ENCODE data around the gene EGFR. TPM values are rescaled to one million over a fixed set of nuclear protein-coding genes. Genes with fewer than 3 reads are reported as not detected.

EGFR gene
- total and polyA plus RNA-seq, 5 donors from 2014 or later: not detected

- Mint-ChIP-seq H3K27me3 (peaks cover 12% of the 10 kb centered on the region), H3K4me1 (no peaks in the 10 kb centered on the region), H3K9me3 (peaks cover 0 to 6% (median 0%) of the 10 kb centered on the region in 7 donors), H3K27ac (no peak overlapping the region), H3K36me3 (no peaks in the 10 kb centered on the region), H3K4me3 (no peak overlapping the region)
- H3K36me3 ChIP-seq (ENCODE audit: control insufficient read depth, insufficient read depth, low read length): no peaks in the 10 kb centered on the region
- H3K4me1 ChIP-seq (ENCODE audit: control insufficient read depth, insufficient read depth, low read length, poor library complexity, severe bottlenecking): no peaks in the 10 kb centered on the region
- ATAC-seq (ENCODE audit: low read depth in 2 of 2): no peak
- H3K27me3 ChIP-seq (ENCODE audit: control insufficient read depth, insufficient read depth, low read length): no peaks in the 10 kb centered on the region
- H3K4me3 ChIP-seq (ENCODE audit: low read depth, low read length): no peak overlapping the region
- no peaks in the 10 kb centered on the region for H3K9me3 ChIP-seq (ENCODE audit: control insufficient read depth in 2 of 2, low read length in 2 of 2)
- no peak for DNase-seq
- H3K27ac ChIP-seq (ENCODE audit: insufficient read depth, low read length, poor library complexity, severe bottlenecking): no peak overlapping the region
Observed at GRCh38 chr7:55147101-55147500, 128.3 kb downstream of the EGFR start.

- H3K4me3 Mint-ChIP-seq: no peak overlapping the region
- H3K27ac ChIP-seq (ENCODE audit: insufficient read depth, low read length, poor library complexity, severe bottlenecking): no peak overlapping the region
- no peaks in the 10 kb centered on the region for H3K27me3 ChIP-seq (ENCODE audit: control insufficient read depth, insufficient read depth, low read length)
- H3K4me1 Mint-ChIP-seq: no peaks in the 10 kb centered on the region
- H3K27ac Mint-ChIP-seq: no peak overlapping the region
- no peaks in the 10 kb centered on the region for H3K36me3 ChIP-seq (ENCODE audit: control insufficient read depth, insufficient read depth, low read length)
- peaks cover 0 to 6% (median 0%) of the 10 kb centered on the region in 7 donors for H3K9me3 Mint-ChIP-seq
- no peak for DNase-seq
- no peaks in the 10 kb centered on the region for H3K36me3 Mint-ChIP-seq
- H3K9me3 ChIP-seq (ENCODE audit: control insufficient read depth in 2 of 2, low read length in 2 of 2): no peaks in the 10 kb centered on the region
- peaks cover 12% of the 10 kb centered on the region for H3K27me3 Mint-ChIP-seq
- no peaks in the 10 kb centered on the region for H3K4me1 ChIP-seq (ENCODE audit: control insufficient read depth, insufficient read depth, low read length, poor library complexity, severe bottlenecking)
- ATAC-seq (ENCODE audit: low read depth in 2 of 2): no peak
- H3K4me3 ChIP-seq (ENCODE audit: low read depth, low read length): no peak overlapping the region
Observed at GRCh38 chr7:55147736-55148135, 128.9 kb downstream of the EGFR start.

- no peak for DNase-seq
- Mint-ChIP-seq H3K36me3 (no peaks in the 10 kb centered on the region), H3K4me1 (no peaks in the 10 kb centered on the region), H3K4me3 (no peak overlapping the region), H3K27me3 (peaks cover 12% of the 10 kb centered on the region), H3K9me3 (peaks cover 0 to 5% (median 0%) of the 10 kb centered on the region in 7 donors), H3K27ac (no peak overlapping the region)
- Histone ChIP-seq H3K9me3 (ENCODE audit: control insufficient read depth in 2 of 2, low read length in 2 of 2) (no peaks in the 10 kb centered on the region), H3K4me3 (ENCODE audit: low read depth, low read length) (no peak overlapping the region), H3K27me3 (ENCODE audit: control insufficient read depth, insufficient read depth, low read length) (no peaks in the 10 kb centered on the region), H3K4me1 (ENCODE audit: control insufficient read depth, insufficient read depth, low read length, poor library complexity, severe bottlenecking) (no peaks in the 10 kb centered on the region), H3K36me3 (ENCODE audit: control insufficient read depth, insufficient read depth, low read length) (no peaks in the 10 kb centered on the region), H3K27ac (ENCODE audit: insufficient read depth, low read length, poor library complexity, severe bottlenecking) (no peak overlapping the region)
- no peak for ATAC-seq (ENCODE audit: low read depth in 2 of 2)
Observed at GRCh38 chr7:55148571-55148970, 129.8 kb downstream of the EGFR start.

- H3K27ac ChIP-seq (ENCODE audit: insufficient read depth, low read length, poor library complexity, severe bottlenecking): no peak overlapping the region
- ATAC-seq (ENCODE audit: low read depth in 2 of 2): no peak
- H3K4me3 ChIP-seq (ENCODE audit: low read depth, low read length): no peak overlapping the region
- Mint-ChIP-seq H3K27me3 (peaks cover 12% of the 10 kb centered on the region), H3K36me3 (no peaks in the 10 kb centered on the region), H3K4me3 (no peak overlapping the region), H3K27ac (no peak overlapping the region), H3K9me3 (peaks cover 0 to 4% (median 0%) of the 10 kb centered on the region in 7 donors), H3K4me1 (no peaks in the 10 kb centered on the region)
- no peaks in the 10 kb centered on the region for H3K9me3 ChIP-seq (ENCODE audit: control insufficient read depth in 2 of 2, low read length in 2 of 2)
- no peaks in the 10 kb centered on the region for H3K36me3 ChIP-seq (ENCODE audit: control insufficient read depth, insufficient read depth, low read length)
- no peaks in the 10 kb centered on the region for H3K27me3 ChIP-seq (ENCODE audit: control insufficient read depth, insufficient read depth, low read length)
- DNase-seq: no peak
- H3K4me1 ChIP-seq (ENCODE audit: control insufficient read depth, insufficient read depth, low read length, poor library complexity, severe bottlenecking): no peaks in the 10 kb centered on the region
Observed at GRCh38 chr7:55149001-55149400, 130.2 kb downstream of the EGFR start.

- peaks cover 0 to 4% (median 0%) of the 10 kb centered on the region in 7 donors for H3K9me3 Mint-ChIP-seq
Observed at GRCh38 chr7:55150166-55150565, 131.3 kb downstream of the EGFR start.

GRCh38 chr7:55150709-55151451 is 132.1 kb downstream of the EGFR start:
- no peaks in the 10 kb centered on the region for H3K27me3 ChIP-seq (ENCODE audit: control insufficient read depth, insufficient read depth, low read length)
- no peak overlapping the region for H3K27ac ChIP-seq (ENCODE audit: insufficient read depth, low read length, poor library complexity, severe bottlenecking)
- H3K4me1 Mint-ChIP-seq: no peaks in the 10 kb centered on the region
- H3K4me3 ChIP-seq (ENCODE audit: low read depth, low read length): no peak overlapping the region
- peaks cover 8% of the 10 kb centered on the region for H3K27me3 Mint-ChIP-seq
- no peaks in the 10 kb centered on the region for H3K36me3 Mint-ChIP-seq
- peaks cover 0 to 3% (median 0%) of the 10 kb centered on the region in 7 donors for H3K9me3 Mint-ChIP-seq
- H3K27ac Mint-ChIP-seq: no peak overlapping the region
- no peak overlapping the region for H3K4me3 Mint-ChIP-seq
- H3K36me3 ChIP-seq (ENCODE audit: control insufficient read depth, insufficient read depth, low read length): no peaks in the 10 kb centered on the region
- no peaks in the 10 kb centered on the region for H3K9me3 ChIP-seq (ENCODE audit: control insufficient read depth in 2 of 2, low read length in 2 of 2)
- no peaks in the 10 kb centered on the region for H3K4me1 ChIP-seq (ENCODE audit: control insufficient read depth, insufficient read depth, low read length, poor library complexity, severe bottlenecking)
- ATAC-seq (ENCODE audit: low read depth in 2 of 2): no peak
- no peak for DNase-seq

More at GRCh38 chr7:55150166-55150565, 131.3 kb downstream of the EGFR start:
- H3K27ac ChIP-seq (ENCODE audit: insufficient read depth, low read length, poor library complexity, severe bottlenecking): no peak overlapping the region
- H3K4me3 ChIP-seq (ENCODE audit: low read depth, low read length): no peak overlapping the region
- H3K4me1 Mint-ChIP-seq: no peaks in the 10 kb centered on the region
- no peaks in the 10 kb centered on the region for H3K4me1 ChIP-seq (ENCODE audit: control insufficient read depth, insufficient read depth, low read length, poor library complexity, severe bottlenecking)
- H3K36me3 ChIP-seq (ENCODE audit: control insufficient read depth, insufficient read depth, low read length): no peaks in the 10 kb centered on the region
- no peaks in the 10 kb centered on the region for H3K9me3 ChIP-seq (ENCODE audit: control insufficient read depth in 2 of 2, low read length in 2 of 2)
- H3K36me3 Mint-ChIP-seq: no peaks in the 10 kb centered on the region
- no peak overlapping the region for H3K27ac Mint-ChIP-seq
- DNase-seq (no peak), ATAC-seq (ENCODE audit: low read depth in 2 of 2) (no peak)
- no peaks in the 10 kb centered on the region for H3K27me3 ChIP-seq (ENCODE audit: control insufficient read depth, insufficient read depth, low read length)
- H3K4me3 Mint-ChIP-seq: no peak overlapping the region
- H3K27me3 Mint-ChIP-seq: peaks cover 12% of the 10 kb centered on the region

GRCh38 chr7:55152516-55152915 is 133.7 kb downstream of the EGFR start:
- no peak overlapping the region for H3K4me3 Mint-ChIP-seq
- no peak overlapping the region for H3K27ac Mint-ChIP-seq
- no peaks in the 10 kb centered on the region for H3K36me3 Mint-ChIP-seq
- Histone ChIP-seq H3K4me1 (ENCODE audit: control insufficient read depth, insufficient read depth, low read length, poor library complexity, severe bottlenecking) (no peaks in the 10 kb centered on the region), H3K27ac (ENCODE audit: insufficient read depth, low read length, poor library complexity, severe bottlenecking) (no peak overlapping the region), H3K27me3 (ENCODE audit: control insufficient read depth, insufficient read depth, low read length) (no peaks in the 10 kb centered on the region), H3K9me3 (ENCODE audit: control insufficient read depth in 2 of 2, low read length in 2 of 2) (no peaks in the 10 kb centered on the region), H3K4me3 (ENCODE audit: low read depth, low read length) (no peak overlapping the region), H3K36me3 (ENCODE audit: control insufficient read depth, insufficient read depth, low read length) (no peaks in the 10 kb centered on the region)
- peaks cover 8% of the 10 kb centered on the region for H3K27me3 Mint-ChIP-seq
- DNase-seq (no peak), ATAC-seq (ENCODE audit: low read depth in 2 of 2) (no peak)
- H3K4me1 Mint-ChIP-seq: no peaks in the 10 kb centered on the region
- H3K9me3 Mint-ChIP-seq: peaks cover 0 to 4% (median 0%) of the 10 kb centered on the region in 7 donors

- Mint-ChIP-seq H3K4me3 (no peak overlapping the region), H3K9me3 (peaks cover 0 to 4% (median 0%) of the 10 kb centered on the region in 7 donors), H3K4me1 (no peaks in the 10 kb centered on the region), H3K27me3 (no peaks in the 10 kb centered on the region), H3K27ac (no peak overlapping the region), H3K36me3 (no peaks in the 10 kb centered on the region)
- Histone ChIP-seq H3K4me3 (ENCODE audit: low read depth, low read length) (no peak overlapping the region), H3K9me3 (ENCODE audit: control insufficient read depth in 2 of 2, low read length in 2 of 2) (no peaks in the 10 kb centered on the region), H3K27ac (ENCODE audit: insufficient read depth, low read length, poor library complexity, severe bottlenecking) (no peak overlapping the region), H3K36me3 (ENCODE audit: control insufficient read depth, insufficient read depth, low read length) (no peaks in the 10 kb centered on the region), H3K27me3 (ENCODE audit: control insufficient read depth, insufficient read depth, low read length) (no peaks in the 10 kb centered on the region), H3K4me1 (ENCODE audit: control insufficient read depth, insufficient read depth, low read length, poor library complexity, severe bottlenecking) (no peaks in the 10 kb centered on the region)
- no peak for ATAC-seq (ENCODE audit: low read depth in 2 of 2)
- no peak for DNase-seq
Observed at GRCh38 chr7:55154096-55154495, 135.3 kb downstream of the EGFR start.

Measured in CD4-positive, CD25-positive, alpha-beta regulatory T cell (primary cell).